ENCODE data around the gene ZNF638.

DNA sequence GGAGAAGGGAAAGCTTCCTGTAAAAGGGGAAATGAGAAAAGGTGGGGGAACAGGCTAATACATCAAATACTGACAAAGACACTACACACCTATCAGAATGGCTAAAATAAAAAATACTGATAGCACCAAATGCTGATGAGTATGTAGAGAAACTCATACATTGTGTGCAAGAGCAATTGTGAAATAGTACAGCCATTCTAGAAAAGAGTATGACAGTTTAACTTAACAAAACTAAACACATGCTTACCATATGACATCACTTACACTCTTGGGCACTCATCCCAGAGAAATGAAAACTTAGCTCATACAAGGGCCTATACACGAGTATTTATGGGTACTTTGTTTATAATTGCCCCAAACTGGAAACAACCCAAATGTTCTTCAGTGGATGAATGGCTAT is 53.4 kb downstream of the ZNF638 start:
- TF ChIP-seq POLR2AphosphoS5 (IDR thresholded peaks at IDR 0.05; ENCODE audit: low read depth, low read length) = no peak
- TF ChIP-seq, protein P1, sequence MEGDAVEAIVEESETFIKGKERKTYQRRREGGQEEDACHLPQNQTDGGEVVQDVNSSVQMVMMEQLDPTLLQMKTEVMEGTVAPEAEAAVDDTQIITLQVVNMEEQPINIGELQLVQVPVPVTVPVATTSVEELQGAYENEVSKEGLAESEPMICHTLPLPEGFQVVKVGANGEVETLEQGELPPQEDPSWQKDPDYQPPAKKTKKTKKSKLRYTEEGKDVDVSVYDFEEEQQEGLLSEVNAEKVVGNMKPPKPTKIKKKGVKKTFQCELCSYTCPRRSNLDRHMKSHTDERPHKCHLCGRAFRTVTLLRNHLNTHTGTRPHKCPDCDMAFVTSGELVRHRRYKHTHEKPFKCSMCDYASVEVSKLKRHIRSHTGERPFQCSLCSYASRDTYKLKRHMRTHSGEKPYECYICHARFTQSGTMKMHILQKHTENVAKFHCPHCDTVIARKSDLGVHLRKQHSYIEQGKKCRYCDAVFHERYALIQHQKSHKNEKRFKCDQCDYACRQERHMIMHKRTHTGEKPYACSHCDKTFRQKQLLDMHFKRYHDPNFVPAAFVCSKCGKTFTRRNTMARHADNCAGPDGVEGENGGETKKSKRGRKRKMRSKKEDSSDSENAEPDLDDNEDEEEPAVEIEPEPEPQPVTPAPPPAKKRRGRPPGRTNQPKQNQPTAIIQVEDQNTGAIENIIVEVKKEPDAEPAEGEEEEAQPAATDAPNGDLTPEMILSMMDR (IDR thresholded peaks at IDR 0.05 in 2 of 3, conservative IDR thresholded peaks at IDR 0.05 in 1 of 3; ENCODE audit: borderline replicate concordance in 1 of 3, insufficient read depth in 1 of 3, low read depth in 2 of 3, low read length in 2 of 3) = no peak
- no peak for TF ChIP-seq POLR2A (IDR thresholded peaks at IDR 0.05; ENCODE audit: borderline replicate concordance, extremely low read depth, insufficient read depth, insufficient read length)
- no peak for TF ChIP-seq SIN3A (IDR thresholded peaks at IDR 0.05; ENCODE audit: low read depth)
- TF ChIP-seq ZFX (IDR thresholded peaks at IDR 0.05) = no peak
- TF ChIP-seq, protein P2, sequence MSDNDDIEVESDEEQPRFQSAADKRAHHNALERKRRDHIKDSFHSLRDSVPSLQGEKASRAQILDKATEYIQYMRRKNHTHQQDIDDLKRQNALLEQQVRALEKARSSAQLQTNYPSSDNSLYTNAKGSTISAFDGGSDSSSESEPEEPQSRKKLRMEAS (IDR thresholded peaks at IDR 0.05) = no peak
- no peak for TF ChIP-seq RAD21 (IDR thresholded peaks at IDR 0.05; ENCODE audit: low read depth)
- no peak for TF ChIP-seq EZH2 (IDR thresholded peaks at IDR 0.05)
- TF ChIP-seq JUND (IDR thresholded peaks at IDR 0.05) = no peak
- TF ChIP-seq ZNF274 (IDR thresholded peaks at IDR 0.05; ENCODE audit: low read depth, low read length) = no peak
- no peak for TF ChIP-seq YY1 (IDR thresholded peaks at IDR 0.05; ENCODE audit: extremely low read depth, insufficient replicate concordance, low read depth, low read length)
- TF ChIP-seq CEBPB (IDR thresholded peaks at IDR 0.05; ENCODE audit: low read depth) = no peak
